DMS79 (cell line): ENCODE results near the gene MT4.
"Not testable (repeated sequence)": the region's sequence is repeated elsewhere in the genome, so short reads cannot be mapped to it uniquely, and the experiment has no call there.

Experiments
- DNase-seq: peaks from one replicate; lab custom pipeline; 2025; lab: John Stamatoyannopoulos, UW

MT4 gene

GRCh38 chr16:56559109-56559508, 5.8 kb upstream of the MT4 start:
- no peak for DNase-seq

- DNase-seq = no peak
Measured at GRCh38 chr16:56560447-56560846, 4.4 kb upstream of the MT4 start.

GRCh38 chr16:56561126-56561525, 3.7 kb upstream of the MT4 start:
- no peak for DNase-seq

GRCh38 chr16:56569971-56570370, 5.1 kb downstream of the MT4 start:
- no peak for DNase-seq

- no peak for DNase-seq
Measured at GRCh38 chr16:56571525-56571924, 6.7 kb downstream of the MT4 start.

GRCh38 chr16:56574625-56575024, 9.8 kb downstream of the MT4 start:
- no peak for DNase-seq

- DNase-seq = no peak
Measured at GRCh38 chr16:56576585-56577299, 11.9 kb downstream of the MT4 start.

GRCh38 chr16:56577300-56577625, 12.4 kb downstream of the MT4 start:
- no peak for DNase-seq

- DNase-seq = no peak
Measured at GRCh38 chr16:56580391-56581048, 15.6 kb downstream of the MT4 start.

- not testable (repeated sequence) for DNase-seq
Measured at GRCh38 chr16:56582911-56583310, 18.0 kb downstream of the MT4 start.

GRCh38 chr16:56583351-56584168, 18.7 kb downstream of the MT4 start:
- no peak for DNase-seq

GRCh38 chr16:56584276-56584675, 19.4 kb downstream of the MT4 start:
- DNase-seq = no peak

GRCh38 chr16:56588781-56589140, 23.9 kb downstream of the MT4 start:
- no peak for DNase-seq

GRCh38 chr16:56589141-56590039, 24.5 kb downstream of the MT4 start, which contains the start of gene MT3:
Gene MT3 (plus strand): TSS chr16:56589528. CDS start chr16:56589591, 63 bp downstream.
- DNase-seq = no peak

- no peak for DNase-seq
Measured at GRCh38 chr16:56591377-56592060, 26.6 kb downstream of the MT4 start.

- DNase-seq = no peak
Measured at GRCh38 chr16:56593573-56594291, 28.9 kb downstream of the MT4 start.

- DNase-seq = no peak
Measured at GRCh38 chr16:56594292-56594619, 29.4 kb downstream of the MT4 start.

- no peak for DNase-seq
Measured at GRCh38 chr16:56600398-56600999, 35.6 kb downstream of the MT4 start.

GRCh38 chr16:56601325-56601724, 36.5 kb downstream of the MT4 start:
- DNase-seq = no peak

- no peak for DNase-seq
Measured at GRCh38 chr16:56603589-56603988, 38.7 kb downstream of the MT4 start.
